Measurements from ENCODE around the gene ZNF428. TPM values are rescaled to one million over a fixed set of nuclear protein-coding genes. Genes with fewer than 3 reads are reported as not detected.

Gene ZNF428
- total RNA-seq, 4 donors from 2014 or later = 38.1 to 61.1 (median 50.5) TPM

DNA sequence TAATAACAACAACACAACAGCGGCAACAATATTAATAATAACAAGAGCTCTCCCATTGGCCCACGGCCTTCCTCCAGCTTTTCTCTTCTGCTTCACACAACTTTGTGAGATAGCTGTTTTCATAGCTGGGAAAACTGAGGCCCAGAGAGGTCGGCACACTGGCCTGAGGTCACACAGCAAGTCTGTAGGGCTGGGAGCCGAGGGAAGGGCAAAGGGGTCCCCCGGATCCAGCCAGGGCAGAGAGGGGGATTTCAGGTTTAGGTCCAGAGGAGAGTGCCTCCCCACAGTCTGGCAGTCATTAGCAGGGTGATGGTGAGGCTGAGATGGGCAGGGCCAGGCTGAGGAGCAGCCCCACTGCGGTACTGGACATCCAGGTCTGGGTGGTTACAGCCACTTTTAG, 29.2 kb upstream of the ZNF428 start:
- peaks cover 0 to 54% (median 0%) of the 10 kb centered on the region in 3 donors for H3K36me3 ChIP-seq

DNA sequence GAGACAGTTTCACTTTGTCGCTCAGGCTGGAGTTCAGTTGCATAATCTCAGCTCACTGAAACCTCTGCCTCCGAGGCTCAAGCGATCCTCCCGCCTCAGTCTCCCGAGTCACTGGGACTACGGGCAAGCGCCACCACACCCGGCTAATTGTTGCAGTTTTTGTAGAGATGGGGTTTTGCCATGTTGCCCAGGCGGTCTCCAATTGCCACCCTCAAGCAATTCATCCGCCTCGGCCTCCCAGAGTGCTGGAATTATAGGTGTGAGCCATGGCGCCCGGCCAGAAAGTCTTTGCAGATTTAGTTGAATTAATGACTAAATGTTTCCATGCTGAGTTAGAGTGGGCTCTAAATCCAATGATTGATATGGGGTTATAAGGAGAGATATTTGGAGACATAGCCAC, 24.8 kb upstream of the ZNF428 start:
- no peak for DNase-seq (ENCODE audit: low spot score in 2 of 2)
- peaks cover 2 to 14% of the 10 kb centered on the region in 2 donors for H3K27me3 ChIP-seq
- peaks cover 0 to 37% (median 0%) of the 10 kb centered on the region in 3 donors for H3K36me3 ChIP-seq
- H3K9me3 ChIP-seq = peaks cover 0 to 10% (median 0%) of the 10 kb centered on the region in 4 donors
- H3K4me1 ChIP-seq = peaks cover 0 to 15% (median 8%) of the 10 kb centered on the region in 4 donors
- no peak overlapping the region for H3K4me3 ChIP-seq
- TF ChIP-seq, protein P1, sequence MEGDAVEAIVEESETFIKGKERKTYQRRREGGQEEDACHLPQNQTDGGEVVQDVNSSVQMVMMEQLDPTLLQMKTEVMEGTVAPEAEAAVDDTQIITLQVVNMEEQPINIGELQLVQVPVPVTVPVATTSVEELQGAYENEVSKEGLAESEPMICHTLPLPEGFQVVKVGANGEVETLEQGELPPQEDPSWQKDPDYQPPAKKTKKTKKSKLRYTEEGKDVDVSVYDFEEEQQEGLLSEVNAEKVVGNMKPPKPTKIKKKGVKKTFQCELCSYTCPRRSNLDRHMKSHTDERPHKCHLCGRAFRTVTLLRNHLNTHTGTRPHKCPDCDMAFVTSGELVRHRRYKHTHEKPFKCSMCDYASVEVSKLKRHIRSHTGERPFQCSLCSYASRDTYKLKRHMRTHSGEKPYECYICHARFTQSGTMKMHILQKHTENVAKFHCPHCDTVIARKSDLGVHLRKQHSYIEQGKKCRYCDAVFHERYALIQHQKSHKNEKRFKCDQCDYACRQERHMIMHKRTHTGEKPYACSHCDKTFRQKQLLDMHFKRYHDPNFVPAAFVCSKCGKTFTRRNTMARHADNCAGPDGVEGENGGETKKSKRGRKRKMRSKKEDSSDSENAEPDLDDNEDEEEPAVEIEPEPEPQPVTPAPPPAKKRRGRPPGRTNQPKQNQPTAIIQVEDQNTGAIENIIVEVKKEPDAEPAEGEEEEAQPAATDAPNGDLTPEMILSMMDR (IDR thresholded peaks at IDR 0.05) = no peak
- TF ChIP-seq POLR2A (IDR thresholded peaks at IDR 0.05) (no peak), EP300 (IDR thresholded peaks at IDR 0.05) (no peak)
- WGBS, 2 donors = 85% methylated on average over 13 of the region's 13 CpGs
- H3K27ac ChIP-seq = no peak overlapping the region

More for the DNA sequence above, 29.2 kb upstream of the ZNF428 start:
- 96 to 97% methylated on average over 6 of the region's 6 CpGs for WGBS, 2 donors
- Histone ChIP-seq H3K27me3 (no peaks in the 10 kb centered on the region), H3K4me1 (peaks cover 0 to 11% (median 0%) of the 10 kb centered on the region in 4 donors), H3K4me3 (no peak overlapping the region), H3K9me3 (peaks cover 0 to 10% (median 0%) of the 10 kb centered on the region in 4 donors), H3K27ac (no peak overlapping the region)
- no peak for DNase-seq (ENCODE audit: low spot score in 2 of 2)
- TF ChIP-seq EP300 (IDR thresholded peaks at IDR 0.05) (no peak), POLR2A (IDR thresholded peaks at IDR 0.05) (no peak)
- TF ChIP-seq, protein P1 (IDR thresholded peaks at IDR 0.05) = no peak

DNA sequence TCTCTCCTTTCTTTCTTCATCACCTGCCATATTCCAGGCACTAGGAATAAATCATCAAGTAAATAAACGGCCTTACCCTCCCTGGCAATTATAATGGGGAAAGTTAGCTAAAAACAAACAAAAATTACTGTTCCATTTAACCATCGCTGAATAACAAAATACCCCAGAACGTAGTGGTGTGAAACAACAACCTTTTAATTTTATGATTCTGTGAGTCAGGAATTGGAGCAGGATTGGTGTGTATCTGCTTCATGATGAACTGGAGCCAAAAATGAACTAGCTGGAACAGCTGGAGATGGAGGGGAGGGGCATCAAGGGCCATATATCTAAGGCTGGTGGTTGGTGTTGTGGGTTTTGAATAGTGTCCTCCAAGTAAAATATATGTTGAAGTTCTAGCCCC, 23.9 kb upstream of the ZNF428 start:
- peaks cover 0 to 28% (median 0%) of the 10 kb centered on the region in 3 donors for H3K36me3 ChIP-seq
- no peak for TF ChIP-seq EP300 (IDR thresholded peaks at IDR 0.05)
- TF ChIP-seq POLR2A (IDR thresholded peaks at IDR 0.05) = no peak
- TF ChIP-seq, protein P1 (IDR thresholded peaks at IDR 0.05) = no peak
- H3K4me1 ChIP-seq = peaks cover 0 to 21% (median 8%) of the 10 kb centered on the region in 4 donors
- 58 to 68% methylated on average over 3 of the region's 3 CpGs for WGBS, 2 donors
- DNase-seq (ENCODE audit: low spot score in 2 of 2) = no peak
- H3K27me3 ChIP-seq = peaks cover 2 to 23% of the 10 kb centered on the region in 2 donors
- no peak overlapping the region for H3K4me3 ChIP-seq
- H3K27ac ChIP-seq = no peak overlapping the region
- peaks cover 0 to 10% (median 0%) of the 10 kb centered on the region in 4 donors for H3K9me3 ChIP-seq

DNA sequence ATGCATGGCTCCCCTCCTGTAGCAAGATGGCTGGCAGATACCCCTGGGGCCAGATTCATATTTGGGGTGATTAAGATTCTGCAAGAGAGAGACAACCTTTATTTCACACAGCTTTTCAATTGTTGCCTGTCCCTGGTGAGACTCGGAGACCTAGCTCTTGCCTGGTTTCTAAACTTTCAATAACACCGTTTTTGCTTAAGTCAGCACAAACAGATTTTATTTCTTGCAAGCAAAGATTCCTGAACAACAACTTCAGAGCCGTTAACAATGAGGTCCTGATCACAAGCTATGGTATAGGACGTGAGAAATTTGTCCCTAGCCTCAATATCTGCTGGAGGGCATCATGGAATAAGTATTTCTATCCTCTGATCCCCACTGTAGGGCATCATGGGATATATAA, 23.1 kb upstream of the ZNF428 start:
- WGBS, 2 donors = 32 to 52% methylated on average over 4 of the region's 4 CpGs
- TF ChIP-seq POLR2A (IDR thresholded peaks at IDR 0.05) = no peak
- no peak for TF ChIP-seq EP300 (IDR thresholded peaks at IDR 0.05)
- TF ChIP-seq, protein P1 (IDR thresholded peaks at IDR 0.05) = no peak
- Histone ChIP-seq H3K9me3 (peaks cover 0 to 10% (median 0%) of the 10 kb centered on the region in 4 donors), H3K36me3 (peaks cover 0 to 20% (median 0%) of the 10 kb centered on the region in 3 donors), H3K27ac (no peak overlapping the region), H3K27me3 (peaks cover 2 to 26% of the 10 kb centered on the region in 2 donors), H3K4me3 (no peak overlapping the region), H3K4me1 (peaks cover 0 to 27% (median 8%) of the 10 kb centered on the region in 4 donors)
- no peak for DNase-seq (ENCODE audit: low spot score in 2 of 2)

DNA sequence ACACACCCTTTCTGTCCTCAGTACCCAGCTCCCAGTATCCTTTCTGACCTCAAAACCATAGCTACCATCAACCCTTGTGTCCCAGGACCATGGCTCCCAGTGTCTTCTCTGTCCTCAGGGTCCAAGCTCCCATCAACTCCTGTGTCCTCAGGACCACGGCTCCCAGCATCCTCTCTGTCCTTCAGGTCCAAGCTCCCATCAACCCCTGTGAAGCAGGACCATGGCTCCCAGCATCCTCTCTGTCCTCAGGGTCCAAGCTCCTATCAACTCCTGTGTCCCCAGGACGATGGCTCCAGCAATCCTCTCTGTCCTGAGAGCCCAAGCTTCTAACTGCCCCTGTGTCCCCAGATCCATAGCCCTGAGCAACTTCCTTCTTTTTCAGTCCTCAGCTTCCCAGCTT, 21.9 kb upstream of the ZNF428 start:
- H3K9me3 ChIP-seq = peaks cover 0 to 4% (median 0%) of the 10 kb centered on the region in 4 donors
- TF ChIP-seq EP300 (IDR thresholded peaks at IDR 0.05) (no peak), POLR2A (IDR thresholded peaks at IDR 0.05) (no peak)
- TF ChIP-seq, protein P1 (IDR thresholded peaks at IDR 0.05) = no peak
- H3K4me3 ChIP-seq = no peak overlapping the region
- no peak for DNase-seq (ENCODE audit: low spot score in 2 of 2)
- peaks cover 2 to 35% of the 10 kb centered on the region in 2 donors for H3K27me3 ChIP-seq
- H3K36me3 ChIP-seq = peaks cover 0 to 8% (median 0%) of the 10 kb centered on the region in 3 donors
- peaks cover 0 to 36% (median 11%) of the 10 kb centered on the region in 4 donors for H3K4me1 ChIP-seq
- WGBS, 2 donors = 73 to 74% methylated on average over 2 of the region's 2 CpGs
- H3K27ac ChIP-seq = peak overlapping the region in 1 of 4 donors; percentile 34

Data from tibial nerve (tissue), 4 donors.